GM12878 (cell line): ENCODE data around the gene TSHZ1. TPM values are rescaled to one million over a fixed set of nuclear protein-coding genes. Genes with fewer than 3 reads are reported as not detected.

Experiments used
- ATAC-seq: fragments of 200-7000 bp; cut with Tn5 transposase; 3 replicates; pipeline ENCODE4 v1.9.1; 2020; ENCODE audit warnings: mild to moderate bottlenecking, moderate library complexity
- BruUV-seq: library from RNA; stranded (reverse); fragments of 400-500 nt; replicated peaks from 2 replicates; lab custom pipeline; 2021; lab: Mats Ljungman, UMichigan
- CTCF ChIA-PET: fragments of 300-600 bp; sonication (Branson Sonifier 250); formaldehyde crosslinking; extraction: SDS; loops from one replicate; lab custom pipeline; 2021; ENCODE audit warnings: inconsistent platforms; lab: Yijun Ruan, JAX
- POLR2A ChIA-PET: fragments of 350-600 bp; formaldehyde crosslinking; extraction: SDS; loops from one replicate; lab custom pipeline; 2021; ENCODE audit warnings: inconsistent platforms; lab: Charles Lee
- RAD21 ChIA-PET: fragments of 300-600 bp; sonication (Branson Sonifier 250); formaldehyde crosslinking; loops from one replicate; lab custom pipeline; 2023; ENCODE audit warnings: antibody characterized with exemption; ENCODE audit not compliant: unreplicated experiment; lab: Charles Lee
- SMC1A ChIA-PET: fragments of 300-600 bp; sonication (Branson Sonifier 250); formaldehyde crosslinking; loops from one replicate; lab custom pipeline; 2023; ENCODE audit not compliant: unreplicated experiment, uncharacterized antibody; lab: Charles Lee
- DNase-seq: peaks from one replicate; pipeline ENCODE4 v3.0.0-alpha.2; 2011; ENCODE audit warnings: low read depth, low spot score
- FAIRE-seq: peaks from 3 replicates; lab custom pipeline; 2011; peaks lifted over from hg19 to GRCh38; lab: Jason Lieb, UNC
- H2AFZ ChIP-seq: 2 replicates; pipeline ENCODE4 v1.6.0; 2011; ENCODE audit warnings: low read depth, low read length, control low read depth; ENCODE audit not compliant: control insufficient read depth
- H3K27ac ChIP-seq: 2 replicates; pipeline ENCODE4 v1.5.1; 2011; ENCODE audit warnings: control low read depth; ENCODE audit not compliant: control insufficient read depth, insufficient read depth
- H3K27me3 ChIP-seq, 2 experiments: replicated peaks in 1 of 2; 2 replicates each; pipeline versions ENCODE4 v1.6.0 to v1.6.1; 2011; ENCODE audit warnings: low read length in 1 of 2; ENCODE audit not compliant: control insufficient read depth in 2 of 2, insufficient read depth in 2 of 2
- H3K36me3 ChIP-seq, 2 experiments: 2 replicates each; pipeline ENCODE4 v1.5.1; 2011; ENCODE audit warnings: low read length in 1 of 2; ENCODE audit not compliant: control insufficient read depth in 2 of 2, insufficient read depth in 2 of 2
- H3K4me1 ChIP-seq: 2 replicates; pipeline ENCODE4 v1.6.1; 2011; ENCODE audit warnings: mild to moderate bottlenecking, low read length, moderate library complexity, mixed read lengths; ENCODE audit not compliant: control insufficient read depth, insufficient read depth
- H3K4me2 ChIP-seq: 2 replicates; pipeline ENCODE4 v1.6.0; 2011; ENCODE audit warnings: control low read depth; ENCODE audit not compliant: control insufficient read depth, insufficient read depth
- H3K4me3 ChIP-seq: fragments of 200-600 bp; sonication (generic); 2 replicates; pipeline ENCODE4 v1.5.1; 2016
- H3K79me2 ChIP-seq: 2 replicates; pipeline ENCODE4 v1.6.0; 2011; ENCODE audit warnings: low read length; ENCODE audit not compliant: control insufficient read depth, insufficient read depth
- H3K9ac ChIP-seq: 2 replicates; pipeline ENCODE4 v1.8.0; 2011; ENCODE audit warnings: low read length, control low read depth, mixed read lengths; ENCODE audit not compliant: control insufficient read depth, insufficient read depth
- H3K9me3 ChIP-seq: replicated peaks from 3 replicates; pipeline ENCODE4 v1.5.1; 2011; ENCODE audit warnings: mild to moderate bottlenecking, low read length; ENCODE audit not compliant: control insufficient read depth, insufficient read depth
- H4K20me1 ChIP-seq: 2 replicates; pipeline ENCODE4 v1.6.0; 2011; ENCODE audit not compliant: control insufficient read depth, insufficient read depth
- ATF2 ChIP-seq: IDR thresholded peaks from 2 replicates; pipeline ENCODE4 v1.6.1; 2012; ENCODE audit warnings: low read length, inconsistent platforms
- BHLHE40 ChIP-seq, 2 experiments: fragments of 450-650 bp in 1 of 2; IDR thresholded peaks; 2 replicates each; pipeline ENCODE4 v1.6.1; 2011 to 2017; ENCODE audit warnings: low read depth in 2 of 2, borderline replicate concordance in 1 of 2, improper control_type of control experiment in 1 of 2, low read length in 1 of 2, mild to moderate bottlenecking in 1 of 2
- EZH2 ChIP-seq: IDR thresholded peaks from 2 replicates; pipeline ENCODE4 v1.6.1; 2012; ENCODE audit warnings: low read depth, mild to moderate bottlenecking, control low read depth, inconsistent platforms, low read length, borderline replicate concordance; ENCODE audit not compliant: control insufficient read depth
- JUND ChIP-seq: IDR thresholded peaks from 2 replicates; pipeline ENCODE4 v1.6.1; 2012; ENCODE audit warnings: low read depth, mild to moderate bottlenecking, low read length, improper control_type of control experiment, moderate library complexity
- LARP7 ChIP-seq: fragments of 450-650 bp; IDR thresholded peaks from 2 replicates; pipeline ENCODE4 v1.6.1; 2017; ENCODE audit warnings: mild to moderate bottlenecking
- MAX ChIP-seq: IDR thresholded peaks from 2 replicates; pipeline ENCODE4 v1.6.1; 2012; ENCODE audit warnings: low read depth, low read length, improper control_type of control experiment
- MLLT1 ChIP-seq: fragments of 450-650 bp; IDR thresholded peaks from 2 replicates; pipeline ENCODE4 v1.6.1; 2016; ENCODE audit warnings: mild to moderate bottlenecking
- MXI1 ChIP-seq: fragments of 150-350 bp; IDR thresholded peaks from 2 replicates; pipeline ENCODE4 v1.6.1; 2011; ENCODE audit warnings: low read depth, mild to moderate bottlenecking, inconsistent platforms, low read length, improper control_type of control experiment
- NR2F1 ChIP-seq: fragments of 450-650 bp; conservative IDR thresholded peaks from 2 replicates; pipeline ENCODE4 v1.6.1; 2017; ENCODE audit warnings: mild to moderate bottlenecking
- RAD51 ChIP-seq: fragments of 450-650 bp; IDR thresholded peaks from 2 replicates; pipeline ENCODE4 v1.6.1; 2016; ENCODE audit warnings: moderate library complexity, mild to moderate bottlenecking, inconsistent platforms
- RELB ChIP-seq: fragments of 450-650 bp; IDR thresholded peaks from 2 replicates; pipeline ENCODE4 v1.6.1; 2017; ENCODE audit warnings: low read depth, mild to moderate bottlenecking, moderate library complexity
- SREBF1 ChIP-seq: IDR thresholded peaks from 2 replicates; pipeline ENCODE4 v1.6.1; 2012; ENCODE audit warnings: mild to moderate bottlenecking, low read length
- TAF1 ChIP-seq: IDR thresholded peaks from 2 replicates; pipeline ENCODE4 v1.6.1; 2011; ENCODE audit warnings: mild to moderate bottlenecking, low read depth, low read length, borderline replicate concordance
- ZNF622 ChIP-seq: fragments of 450-650 bp; IDR thresholded peaks from 2 replicates; pipeline ENCODE4 v1.6.1; 2017; ENCODE audit warnings: mild to moderate bottlenecking, inconsistent platforms
- WGBS: methylation state at CpG from one replicate; pipeline ENCODE4 v1.1.6; 2016; ENCODE audit warnings: low lambda C conversion rate; ENCODE audit not compliant: insufficient replicate concordance, insufficient coverage; ENCODE audit errors: missing lambda C conversion rate; 5-methylcytosine and 5-hydroxymethylcytosine counted together
- in situ Hi-C: fragments of 300-500 bp; cut with MboI; formaldehyde crosslinking; loops from 9 replicates; pipeline ENCODE4 v1.14.3; 2018; ENCODE audit warnings: mixed read lengths
- intact Hi-C: fragments of 100-400 bp; cut with micrococcal nuclease; formaldehyde crosslinking; loops from one replicate; pipeline ENCODE4 v1.14.2; 2022; ENCODE audit not compliant: unreplicated experiment
- polyA plus RNA-seq, 11 experiments: library from polyadenylated mRNA; depleted of rRNA in 4 of 11; unstranded in 6 of 11; stranded (reverse) in 5 of 11; fragments of >200 nt; fragmentation: Nextera tagmentation in 4 of 11; fragmentation: Illumina TruSeq in 1 of 11; extraction: Ambion mirVana in 4 of 11; extraction: Trizol in 1 of 11; gene quantifications; 1 replicate in 1 of 11; 2 replicates in 10 of 11; pipeline versions ENCODE4 v1.2.1 to v1.2.3, GENCODE V29; 2011 to 2016; ENCODE audit warnings: inconsistent platforms in 2 of 11, missing spikeins in 2 of 11, low read depth in 1 of 11
- total RNA-seq, 4 experiments: library from RNA; depleted of rRNA in 3 of 4; stranded (reverse); fragments of >200 nt in 3 of 4; fragmentation: Illumina TruSeq in 1 of 4; extraction: Trizol in 1 of 4; gene quantifications; 2 replicates each; pipeline versions ENCODE4 v1.2.1 to v1.2.3, GENCODE V29; 2013 to 2021

The TSHZ1 gene
- total and polyA plus RNA-seq, 10 of the 15 experiments (the other 5 are each of a cell fraction or from before 2014, with no cell fraction given), result 2.2 to 15.2 (median 5.1) TPM

GRCh38 chr18:75240433-75240832 is 29.8 kb downstream of the TSHZ1 start (continued):
- TF ChIP-seq NR2F1 (no peak), MLLT1 (no peak), EZH2 (no peak), RELB (no peak), ZNF622 (no peak), ATF2 (no peak)

GRCh38 chr18:75241705-75242104 is 31.1 kb downstream of the TSHZ1 start:
- Histone ChIP-seq H3K4me3 (no peak overlapping the region), H4K20me1 (no peaks in the 10 kb centered on the region), H3K9ac (no peak overlapping the region), H2AFZ (no peak overlapping the region), H3K79me2 (peaks cover under 1% of the 10 kb centered on the region; the same call in 1 of the 2 replicates), H3K4me2 (no peak overlapping the region), H3K27ac (no peak overlapping the region), H3K4me1 (no peaks in the 10 kb centered on the region; the same call in 1 of the 2 replicates), H3K36me3 (no peaks in the 10 kb centered on the region), H3K27me3 (no peaks in the 10 kb centered on the region), H3K9me3 (no peaks in the 10 kb centered on the region)
- RAD21 ChIA-PET, result no interaction called here
- 100% methylated on average over 1 of the region's 1 CpG for WGBS
- FAIRE-seq, result no peak
- POLR2A ChIA-PET, result no interaction called here
- no peak for DNase-seq
- BruUV-seq, result no TSS peak
- in situ Hi-C loops (no loop called here), intact Hi-C loops (no loop called here)
- CTCF ChIA-PET, result no interaction called here
- SMC1A ChIA-PET, result interaction anchor here (1.3 kb wide), 1 partner anchor 26 kb away, joined by 5 read pairs; no protein-coding TSS in a partner anchor
- ATAC-seq, result no peak
- TF ChIP-seq JUND, result no peak
- no peak for TF ChIP-seq MAX
- no peak for TF ChIP-seq BHLHE40 (IDR thresholded peaks at IDR 0.05; ENCODE audit: borderline replicate concordance in 1 of 2, low read depth in 2 of 2, low read length in 1 of 2)
- TF ChIP-seq MXI1, result no peak
- no peak for TF ChIP-seq TAF1
- TF ChIP-seq RAD51, result no peak
- no peak for TF ChIP-seq LARP7
- no peak for TF ChIP-seq SREBF1
